Brain microvascular endothelial cell (primary cell): ENCODE measurements around the gene IFI35.

Source experiments
- DNase-seq: peaks from one replicate; pipeline ENCODE4 v3.0.0-alpha.2; 2020
- H3K27ac ChIP-seq: fragments of 250-450 bp; sonication (Bioruptor Pico); 2 replicates; pipeline ENCODE4 v1.5.1; 2020; ENCODE audit warnings: mild to moderate bottlenecking, moderate library complexity
- H3K27me3 ChIP-seq: fragments of 250-450 bp; sonication (Bioruptor Pico); replicated peaks from 2 replicates; pipeline ENCODE4 v1.5.1; 2020; ENCODE audit warnings: mild to moderate bottlenecking
- H3K36me3 ChIP-seq: fragments of 250-450 bp; sonication (Bioruptor Pico); replicated peaks from 2 replicates; pipeline ENCODE4 v1.5.1; 2020; ENCODE audit warnings: mild to moderate bottlenecking
- H3K4me3 ChIP-seq: 2 replicates; pipeline ENCODE4 v1.5.1; 2011; ENCODE audit warnings: low read depth, mild to moderate bottlenecking, control low read depth, low read length, moderate library complexity
- in situ Hi-C: cut with HindIII; loops from 2 replicates; pipeline ENCODE4 v1.10.0; 2017; ENCODE audit warnings: low sequenced_read_pairs, low pct_ligation_motif_present
- TF ChIP-seq, protein P1 (sequence below): IDR thresholded peaks from 2 replicates; pipeline ENCODE4 v1.5.1; 2011; ENCODE audit warnings: low read depth, mild to moderate bottlenecking, moderate library complexity, low read length, control low read depth, inconsistent platforms; ENCODE audit errors: missing control alignments

The IFI35 gene

GRCh38 chr17:43015579-43015978, 9.0 kb downstream of the IFI35 start:
- TF ChIP-seq, protein P1, sequence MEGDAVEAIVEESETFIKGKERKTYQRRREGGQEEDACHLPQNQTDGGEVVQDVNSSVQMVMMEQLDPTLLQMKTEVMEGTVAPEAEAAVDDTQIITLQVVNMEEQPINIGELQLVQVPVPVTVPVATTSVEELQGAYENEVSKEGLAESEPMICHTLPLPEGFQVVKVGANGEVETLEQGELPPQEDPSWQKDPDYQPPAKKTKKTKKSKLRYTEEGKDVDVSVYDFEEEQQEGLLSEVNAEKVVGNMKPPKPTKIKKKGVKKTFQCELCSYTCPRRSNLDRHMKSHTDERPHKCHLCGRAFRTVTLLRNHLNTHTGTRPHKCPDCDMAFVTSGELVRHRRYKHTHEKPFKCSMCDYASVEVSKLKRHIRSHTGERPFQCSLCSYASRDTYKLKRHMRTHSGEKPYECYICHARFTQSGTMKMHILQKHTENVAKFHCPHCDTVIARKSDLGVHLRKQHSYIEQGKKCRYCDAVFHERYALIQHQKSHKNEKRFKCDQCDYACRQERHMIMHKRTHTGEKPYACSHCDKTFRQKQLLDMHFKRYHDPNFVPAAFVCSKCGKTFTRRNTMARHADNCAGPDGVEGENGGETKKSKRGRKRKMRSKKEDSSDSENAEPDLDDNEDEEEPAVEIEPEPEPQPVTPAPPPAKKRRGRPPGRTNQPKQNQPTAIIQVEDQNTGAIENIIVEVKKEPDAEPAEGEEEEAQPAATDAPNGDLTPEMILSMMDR = no peak
- Histone ChIP-seq H3K4me3 (no peak overlapping the region), H3K27me3 (no peaks in the 10 kb centered on the region), H3K27ac (no peak overlapping the region), H3K36me3 (peaks cover 50% of the 10 kb centered on the region)
- in situ Hi-C loops = no loop called here
- DNase-seq = no peak

DNA sequence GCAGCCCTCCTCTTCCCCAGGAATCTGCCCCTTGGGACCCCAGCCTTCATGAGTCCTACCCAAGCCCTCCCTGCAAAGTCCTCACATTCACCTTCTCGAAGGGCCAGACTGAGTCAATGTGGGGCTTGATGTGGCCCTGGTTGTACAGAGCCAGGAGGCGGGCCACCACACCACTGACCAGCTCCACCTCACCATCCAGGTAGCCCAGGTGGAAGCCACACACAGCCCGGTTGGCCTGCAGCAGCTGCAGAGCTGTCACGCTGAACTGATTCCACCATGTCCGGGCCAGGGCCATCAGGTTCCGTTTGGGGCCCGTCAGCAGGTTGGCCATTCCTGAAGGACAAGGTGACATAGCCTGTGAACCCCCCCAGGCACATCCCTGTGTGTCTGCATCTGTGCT, 9.6 kb downstream of the IFI35 start:
- in situ Hi-C loops = no loop called here
- H3K4me3 ChIP-seq = no peak overlapping the region
- H3K27ac ChIP-seq = no peak overlapping the region
- TF ChIP-seq, protein P1 = no peak
- H3K36me3 ChIP-seq = peaks cover 50% of the 10 kb centered on the region
- H3K27me3 ChIP-seq = no peaks in the 10 kb centered on the region
- no peak for DNase-seq

- Histone ChIP-seq H3K27ac (no peak overlapping the region), H3K27me3 (no peaks in the 10 kb centered on the region), H3K4me3 (no peak overlapping the region), H3K36me3 (peaks cover 46% of the 10 kb centered on the region)
- TF ChIP-seq, protein P1 = no peak
- in situ Hi-C loops = no loop called here
- DNase-seq = no peak
These were observed 11.6 kb downstream of the IFI35 start for GRCh38 chr17:43018008-43018853.

DNA sequence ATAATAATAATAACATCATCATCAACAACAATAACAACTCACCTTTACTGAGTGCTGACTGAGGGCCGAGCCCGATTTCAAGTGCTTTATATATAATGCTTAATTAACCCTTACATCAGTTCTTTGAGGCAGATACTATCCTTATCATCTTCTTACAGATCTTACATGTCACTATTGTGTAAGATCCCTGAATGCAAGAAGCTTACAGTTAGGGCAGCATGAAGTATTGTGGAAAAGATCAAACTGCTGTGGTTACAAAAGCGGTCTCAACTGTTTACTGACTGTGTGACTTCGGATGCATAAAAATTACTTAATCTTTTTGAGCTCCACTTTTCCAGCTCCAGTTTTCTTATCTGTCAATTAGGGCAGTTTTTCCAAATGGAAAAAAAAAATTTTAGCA, 12.3 kb downstream of the IFI35 start:
- in situ Hi-C loops = no loop called here
- DNase-seq = no peak
- TF ChIP-seq, protein P1 = no peak
- H3K27me3 ChIP-seq = no peaks in the 10 kb centered on the region
- no peak overlapping the region for H3K27ac ChIP-seq
- H3K36me3 ChIP-seq = peaks cover 40% of the 10 kb centered on the region
- H3K4me3 ChIP-seq = no peak overlapping the region

GRCh38 chr17:43019418-43019817, 12.8 kb downstream of the IFI35 start:
- no peaks in the 10 kb centered on the region for H3K27me3 ChIP-seq
- peaks cover 35% of the 10 kb centered on the region for H3K36me3 ChIP-seq
- in situ Hi-C loops = no loop called here
- no peak for DNase-seq
- TF ChIP-seq, protein P1 = no peak
- peak overlapping the region; percentile 9 for H3K27ac ChIP-seq
- no peak overlapping the region for H3K4me3 ChIP-seq

GRCh38 chr17:43020030-43020621, 13.5 kb downstream of the IFI35 start:
- in situ Hi-C loops = no loop called here
- peak overlapping the region; percentile 9 for H3K27ac ChIP-seq
- peak overlapping the region; percentile 20 for H3K4me3 ChIP-seq
- H3K27me3 ChIP-seq = no peaks in the 10 kb centered on the region
- DNase-seq = no peak
- TF ChIP-seq, protein P1 = no peak
- peaks cover 29% of the 10 kb centered on the region for H3K36me3 ChIP-seq
